GM18517 (cell line): Measurements from ENCODE around the gene PKP2.

ENCODE experiments used
- ATAC-seq: cut with Tn5 transposase; IDR thresholded peaks from one replicate; pipeline ENCODE4 v1.9.1; 2021; ENCODE audit warnings: mild to moderate bottlenecking, moderate library complexity; ENCODE audit not compliant: unreplicated experiment

The PKP2 gene

GRCh38 chr12:32896432-32897280 is at the start of gene PKP2:
TSS of gene PKP2 (minus strand) at chr12:32896777. CDS start at chr12:32896731, 46 bp downstream.
- ATAC-seq: no peak

DNA sequence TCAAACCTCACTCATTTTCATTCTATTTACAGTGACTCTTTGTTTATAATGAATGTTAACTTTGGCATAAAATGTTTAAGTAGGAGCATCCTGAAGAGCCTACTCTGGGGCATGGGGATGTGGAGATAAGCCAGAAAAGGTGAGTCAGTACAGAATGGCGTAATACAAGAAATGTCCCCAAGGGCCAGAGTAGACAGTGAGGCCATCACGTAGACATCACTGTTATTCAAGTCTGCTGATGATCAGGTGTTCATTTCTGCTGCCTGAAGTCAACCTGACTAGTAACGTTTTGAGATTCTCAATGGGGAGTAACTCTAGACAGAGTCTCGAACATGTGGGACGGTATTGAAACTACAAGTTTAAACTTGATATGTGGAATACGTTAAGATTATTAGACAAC is 47.6 kb upstream of the PKP2 start:
- ATAC-seq: no peak

GRCh38 chr12:32939801-32940200 is 43.2 kb upstream of the PKP2 start:
- ATAC-seq: no peak

DNA sequence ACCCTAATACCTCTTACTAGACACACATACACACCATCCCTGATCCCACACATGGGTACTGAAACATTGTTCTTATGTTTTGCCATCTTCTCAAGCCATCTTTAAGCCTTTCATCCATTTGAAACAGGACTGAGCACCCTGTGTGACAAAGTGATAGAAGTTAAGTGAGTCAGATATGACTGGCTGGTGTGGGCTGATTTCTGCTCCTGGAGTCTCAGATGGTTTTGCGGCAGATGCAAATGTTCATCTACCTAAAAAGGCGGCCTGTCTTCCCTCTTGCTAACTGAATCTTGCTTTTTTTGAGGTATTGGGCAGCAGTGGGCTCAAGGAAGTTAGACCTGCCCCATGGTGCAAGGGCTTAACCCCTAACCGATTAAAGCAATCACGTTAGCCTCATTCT is 30.4 kb upstream of the PKP2 start:
- ATAC-seq: no peak

DNA sequence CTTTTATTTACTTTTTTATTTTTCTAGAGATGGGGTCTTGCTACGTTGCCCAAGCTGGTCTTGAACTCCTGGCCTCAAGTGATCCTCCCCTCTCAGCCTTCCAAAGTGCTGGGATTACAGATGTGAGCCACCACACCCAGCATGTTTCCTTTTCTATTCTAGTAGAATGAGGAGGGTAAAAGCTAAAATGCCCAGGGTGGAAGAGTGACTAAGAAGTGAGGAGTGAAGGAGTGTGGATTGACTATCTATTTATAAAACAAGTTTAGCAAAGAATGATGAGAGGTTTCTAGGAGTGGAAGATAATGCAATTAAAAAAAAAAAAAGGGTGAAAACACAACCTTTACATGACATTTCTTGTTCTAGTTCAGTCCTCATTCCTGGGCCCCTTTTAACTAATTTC is 29.8 kb upstream of the PKP2 start:
- no peak for ATAC-seq

GRCh38 chr12:32922546-32923297 is 26.1 kb upstream of the PKP2 start:
- no peak for ATAC-seq

DNA sequence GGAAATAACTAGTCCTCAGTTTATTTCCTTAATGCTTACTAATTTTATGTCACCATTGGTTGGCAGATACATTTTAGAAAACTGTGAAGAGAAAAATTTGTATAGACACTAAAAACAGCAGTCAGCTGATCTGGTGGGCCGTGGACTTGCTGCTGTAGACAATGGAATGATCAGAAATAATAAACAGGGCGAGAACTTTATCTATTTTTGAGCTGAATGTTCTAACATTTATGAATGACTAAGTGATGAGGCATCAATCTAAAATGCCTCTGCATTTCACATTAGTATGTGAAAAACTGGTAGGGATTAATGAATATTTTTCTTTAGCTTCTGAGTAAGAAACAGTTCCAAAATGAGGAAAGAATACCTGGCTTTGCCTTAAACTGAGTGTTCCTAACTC is 24.8 kb upstream of the PKP2 start:
- ATAC-seq: no peak

GRCh38 chr12:32920506-32921085 is 24.0 kb upstream of the PKP2 start:
- ATAC-seq: no peak

DNA sequence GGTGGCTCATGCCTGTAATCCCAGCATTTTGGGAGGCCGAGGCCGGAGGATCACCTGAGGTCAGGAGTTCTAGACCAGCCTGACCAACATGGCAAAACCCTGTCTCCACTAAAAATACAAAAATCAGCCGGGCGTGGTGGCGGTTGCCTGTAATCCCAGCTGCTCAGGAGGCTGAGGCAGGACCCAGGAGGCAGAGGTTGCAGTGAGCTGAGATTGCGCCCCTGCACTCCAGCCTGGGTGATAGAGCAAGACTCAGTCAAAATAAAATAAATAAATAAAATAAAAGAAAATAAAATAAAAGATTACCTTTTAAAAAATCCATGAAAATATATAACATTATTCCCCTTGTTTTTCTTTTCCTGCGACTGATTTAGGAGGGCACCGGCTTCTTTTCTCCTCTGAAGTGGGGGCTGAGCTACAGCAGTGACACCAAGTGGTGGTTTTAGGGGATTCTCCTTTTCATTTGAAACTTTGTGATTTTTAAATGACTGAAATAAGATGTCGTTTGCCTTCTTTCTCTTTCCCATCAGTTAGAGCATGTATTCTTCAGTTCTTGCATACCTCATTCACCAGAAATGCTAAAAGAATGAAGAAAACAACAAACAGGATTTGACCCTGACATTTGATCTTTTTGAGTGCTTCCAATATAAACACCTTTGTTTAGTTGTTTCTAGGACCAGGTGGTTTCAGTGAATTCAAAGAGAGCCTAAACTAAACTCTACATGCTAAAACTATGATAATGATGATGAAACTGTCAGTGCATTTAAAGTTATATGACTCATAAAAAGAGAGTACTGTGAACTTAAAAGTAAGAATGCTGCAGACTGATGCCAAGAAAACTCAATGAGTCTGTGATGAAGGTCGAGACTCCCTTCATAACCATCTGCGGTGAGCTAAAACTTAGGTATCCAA is 22.6 kb upstream of the PKP2 start:
- no peak for ATAC-seq

GRCh38 chr12:32917094-32917611 is 20.6 kb upstream of the PKP2 start:
- ATAC-seq: no peak

DNA sequence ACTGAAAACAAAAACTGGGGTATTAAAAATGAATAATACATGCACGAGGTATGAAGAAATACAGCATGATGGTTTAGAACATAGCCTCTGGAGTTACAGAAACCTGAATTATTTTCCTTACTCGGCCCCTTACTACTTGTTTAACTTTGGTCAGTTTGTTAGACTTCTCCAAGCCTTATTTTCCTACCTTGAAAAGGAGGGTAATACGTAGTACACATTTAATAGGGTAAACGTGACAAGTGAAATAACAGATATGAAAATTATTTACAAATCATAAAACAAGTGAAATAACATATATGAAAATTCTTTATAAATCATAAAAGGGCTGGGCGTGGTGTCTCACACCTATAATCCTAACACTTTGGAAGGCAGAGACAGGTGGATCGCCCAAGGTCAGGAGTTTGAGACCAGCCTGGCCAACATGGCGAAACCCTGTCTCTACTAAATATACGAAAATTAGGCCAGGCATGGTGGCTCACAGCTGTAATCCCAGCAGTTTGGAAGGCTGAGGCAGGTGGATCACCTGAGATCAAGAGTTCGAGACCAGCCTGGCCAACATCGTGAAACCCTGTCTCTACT is 11.4 kb upstream of the PKP2 start:
- no peak for ATAC-seq

GRCh38 chr12:32907166-32907565 is 10.6 kb upstream of the PKP2 start:
- ATAC-seq: no peak

DNA sequence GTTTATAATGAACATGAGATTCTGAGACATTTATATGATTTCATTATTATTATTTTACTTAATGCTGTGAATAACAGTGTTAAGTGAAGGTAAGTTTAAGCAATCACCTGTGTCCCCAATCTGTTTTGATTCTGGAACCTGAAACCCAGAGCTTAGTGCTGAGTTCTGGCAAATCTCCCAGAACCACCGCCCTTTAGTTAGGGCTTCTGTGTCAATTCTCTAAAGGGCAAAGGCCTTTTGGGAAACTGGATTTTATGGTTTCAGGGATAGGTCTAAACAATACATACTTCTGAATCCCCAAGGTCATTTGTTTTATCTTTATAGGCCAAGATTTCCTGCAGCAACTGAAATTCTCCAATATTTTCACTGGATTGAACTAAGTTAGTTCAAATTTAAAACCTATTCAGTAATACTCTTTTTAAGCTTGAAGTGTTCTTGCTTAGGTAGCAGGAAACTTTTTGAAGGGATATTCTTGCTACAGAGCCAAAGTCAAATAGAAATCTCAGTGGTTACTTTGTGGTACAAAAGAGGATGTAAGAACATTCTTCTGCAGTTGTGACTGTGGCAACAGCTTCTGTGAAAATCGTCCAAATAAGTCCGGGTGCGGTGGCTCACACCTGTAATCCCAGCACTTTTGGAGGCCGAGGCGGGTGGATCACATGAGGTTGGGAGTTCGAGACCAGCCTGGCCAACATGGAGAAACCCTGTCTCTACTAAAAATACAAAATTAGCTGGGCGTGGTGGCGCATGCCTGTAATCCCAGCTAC is 10.0 kb upstream of the PKP2 start:
- ATAC-seq: peak; percentile 99

- ATAC-seq: no peak
Observed at GRCh38 chr12:32903763-32904162, 7.2 kb upstream of the PKP2 start.

- no peak for ATAC-seq
Observed at GRCh38 chr12:32903318-32903717, 6.7 kb upstream of the PKP2 start.

DNA sequence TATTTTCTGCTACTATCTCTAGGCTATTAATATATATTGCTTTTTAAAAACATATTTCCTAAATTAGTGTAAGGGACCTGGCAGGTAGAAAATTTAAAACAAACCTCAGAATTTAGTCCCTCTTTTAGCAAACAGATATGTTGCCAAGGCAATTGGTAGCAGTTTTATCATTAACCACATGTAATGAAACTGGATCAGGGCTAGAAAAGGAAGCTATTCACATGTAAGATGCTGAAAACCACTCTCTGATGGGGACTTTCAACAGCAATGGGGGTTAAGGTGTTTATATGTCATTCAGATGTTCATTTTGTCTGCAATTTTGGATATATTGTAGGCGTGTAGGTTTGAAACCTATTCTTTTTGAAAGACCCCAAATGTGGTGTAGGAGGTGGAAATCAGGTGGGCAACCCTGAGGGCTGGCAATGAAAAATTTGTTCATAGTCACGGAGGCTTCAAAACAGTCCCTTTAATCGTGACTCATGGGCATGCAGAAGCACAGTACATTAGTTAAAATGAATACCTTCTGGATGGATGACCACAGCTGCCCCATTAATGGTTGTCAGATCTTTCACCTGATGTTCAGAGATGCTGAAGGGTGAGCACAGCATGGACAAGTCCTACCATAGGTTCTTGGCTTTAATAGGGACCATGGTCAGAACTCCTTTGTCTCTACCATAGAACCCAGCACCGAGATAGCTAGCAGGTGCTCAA is 5.9 kb upstream of the PKP2 start:
- peak; percentile 43 for ATAC-seq

DNA sequence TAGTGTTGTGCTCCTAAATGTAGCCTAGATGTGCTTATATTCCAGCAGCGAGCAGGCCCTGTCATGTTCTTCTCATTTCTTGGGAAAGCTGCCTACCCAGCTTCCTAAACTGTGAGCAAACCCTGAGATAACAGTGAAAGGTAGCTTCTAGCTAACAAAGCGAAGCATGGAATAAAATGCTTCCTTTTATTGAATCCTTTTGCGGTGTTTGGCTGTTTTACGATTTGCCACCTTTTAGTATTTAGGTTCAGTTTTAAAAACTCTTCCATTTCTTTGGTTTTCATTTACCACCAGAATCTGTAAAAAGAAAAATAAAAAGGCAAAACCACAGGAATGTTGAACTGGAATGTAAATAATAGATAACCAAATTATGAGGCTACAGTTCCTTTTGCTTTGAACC is 5.0 kb upstream of the PKP2 start:
- ATAC-seq: no peak

DNA sequence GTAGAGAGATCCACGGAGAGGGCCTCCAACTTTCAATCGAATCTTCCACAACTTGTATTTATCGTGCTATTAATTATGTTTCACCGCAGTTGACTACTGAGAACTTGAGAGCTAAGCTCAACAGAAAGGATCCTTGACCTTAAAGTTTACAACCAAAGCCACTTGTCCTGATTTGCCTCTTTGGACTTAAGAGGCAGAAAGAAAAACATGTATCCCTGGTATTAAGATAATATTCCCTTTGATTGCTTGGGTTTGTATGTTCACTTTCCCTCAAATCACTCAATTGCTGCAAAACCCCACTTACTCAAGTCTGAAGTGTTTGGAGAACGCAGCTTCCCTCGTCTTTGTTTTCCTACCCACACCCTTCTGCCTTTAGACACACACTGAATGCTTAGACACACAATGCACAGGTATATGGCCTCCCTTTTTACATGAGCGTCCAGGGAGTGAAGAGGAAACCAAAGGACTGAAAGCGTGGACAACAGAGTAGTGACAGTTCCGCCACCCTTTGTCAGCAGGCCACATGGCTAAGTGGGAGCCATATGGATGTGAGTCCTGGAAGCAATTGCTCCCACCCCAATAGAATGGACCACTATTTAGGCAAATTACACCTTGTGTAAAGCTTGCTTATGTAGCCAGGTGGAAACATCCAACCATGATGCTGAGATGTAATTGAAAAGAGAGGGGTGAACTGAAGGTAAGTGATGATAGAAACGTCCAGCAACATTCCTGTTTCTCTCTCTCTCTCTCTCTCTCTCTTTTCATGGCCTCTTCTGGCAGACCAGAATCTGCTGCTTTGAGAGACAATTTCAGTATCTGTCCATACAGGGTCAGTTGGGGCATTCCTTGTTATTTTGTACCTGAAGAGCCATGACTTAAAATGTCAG is 1.4 kb upstream of the PKP2 start:
- no peak for ATAC-seq
